ENCODE measurements around the gene SRI. TPM values are rescaled to one million over a fixed set of nuclear protein-coding genes. Genes with fewer than 3 reads are reported as not detected.

SRI gene
- total and polyA plus RNA-seq, 4 donors: 172 to 320 (median 231) TPM

DNA sequence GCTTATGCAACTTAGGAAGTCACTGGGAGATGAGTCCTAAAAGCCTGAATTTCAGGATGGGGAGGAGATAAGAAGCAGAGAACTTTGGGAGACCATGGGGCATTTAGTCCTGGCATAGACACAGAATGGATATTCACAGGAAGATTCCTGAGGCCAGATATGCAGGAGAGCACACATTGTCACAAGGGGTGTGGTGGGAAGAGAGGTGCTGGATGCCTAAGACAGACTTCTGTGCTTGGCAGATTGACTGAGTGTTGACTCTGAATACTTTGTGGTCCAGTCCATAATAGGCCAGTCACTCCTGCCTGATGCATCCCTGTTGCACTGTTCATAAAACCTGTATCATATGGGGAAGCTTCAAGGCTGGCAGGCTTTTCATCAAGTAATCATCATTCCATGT, 18.5 kb downstream of the SRI start:
- DNase-seq (ENCODE audit: low read depth in 4 of 6, low spot score in 6 of 6): no peak
- H3K4me3 ChIP-seq (ENCODE audit: low read depth, low read length): no peak overlapping the region
- H3K27ac ChIP-seq (ENCODE audit: low read depth, low read length): peak overlapping the region; percentile 43
- peaks cover 5% of the 10 kb centered on the region for H3K36me3 ChIP-seq (ENCODE audit: control insufficient read depth, insufficient read depth, low read length)
- H3K9me3 ChIP-seq (ENCODE audit: control insufficient read depth, insufficient read depth, low read length): no peaks in the 10 kb centered on the region
- no peaks in the 10 kb centered on the region for H3K4me1 ChIP-seq (ENCODE audit: control insufficient read depth, insufficient read depth, low read length)
- H3K27me3 ChIP-seq (ENCODE audit: control insufficient read depth, insufficient read depth, low read length): no peaks in the 10 kb centered on the region

DNA sequence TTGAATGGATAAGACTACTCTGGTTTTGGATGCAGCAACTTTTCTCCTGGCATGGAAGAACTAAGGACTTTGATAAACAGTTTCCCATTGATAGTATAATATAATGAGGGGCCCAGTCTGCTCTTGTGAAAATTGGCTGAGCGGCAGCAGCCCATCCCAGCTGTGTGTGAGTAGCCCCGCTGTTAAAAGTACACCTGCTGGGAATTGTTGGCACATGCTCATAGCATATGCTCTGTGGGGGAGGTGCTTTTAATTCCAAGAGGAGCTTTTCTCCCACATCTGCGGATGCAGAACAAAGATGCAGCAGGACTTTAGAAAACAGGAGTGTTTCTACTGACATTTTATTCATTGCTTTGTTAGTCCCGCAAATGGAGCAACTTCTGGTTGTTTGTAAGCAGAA, 19.0 kb downstream of the SRI start:
- H3K36me3 ChIP-seq (ENCODE audit: control insufficient read depth, insufficient read depth, low read length): peaks cover 5% of the 10 kb centered on the region
- H3K27me3 ChIP-seq (ENCODE audit: control insufficient read depth, insufficient read depth, low read length): no peaks in the 10 kb centered on the region
- WGBS (ENCODE audit: insufficient coverage): 0% methylated on average over 2 of the region's 4 CpGs
- no peaks in the 10 kb centered on the region for H3K9me3 ChIP-seq (ENCODE audit: control insufficient read depth, insufficient read depth, low read length)
- peak overlapping the region; percentile 43 for H3K27ac ChIP-seq (ENCODE audit: low read depth, low read length)
- DNase-seq (ENCODE audit: low read depth in 4 of 6, low spot score in 6 of 6): peak in 3 of 6 donors; percentile 43 to 91 (median 73)
- H3K4me1 ChIP-seq (ENCODE audit: control insufficient read depth, insufficient read depth, low read length): no peaks in the 10 kb centered on the region
- no peak overlapping the region for H3K4me3 ChIP-seq (ENCODE audit: low read depth, low read length)

DNA sequence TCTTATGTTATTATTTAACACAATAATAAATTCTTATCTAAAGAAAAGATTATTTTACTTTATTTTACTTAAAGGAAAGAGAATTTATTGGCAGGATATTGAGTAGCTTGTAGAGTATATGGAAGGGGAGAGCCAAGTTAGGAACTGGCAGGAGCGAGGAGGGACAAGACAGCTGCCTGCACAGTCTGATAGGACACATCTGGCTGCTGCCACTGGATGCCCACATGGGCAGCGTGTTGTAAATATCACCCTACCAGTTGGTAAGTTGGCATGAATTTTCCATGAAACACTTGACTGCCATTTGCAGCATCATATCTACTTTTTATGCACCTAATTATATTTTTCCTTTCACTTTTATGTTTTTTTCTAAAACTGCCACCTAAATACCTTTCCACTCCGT, 19.6 kb downstream of the SRI start:
- Histone ChIP-seq H3K27ac (ENCODE audit: low read depth, low read length) (no peak overlapping the region), H3K4me3 (ENCODE audit: low read depth, low read length) (no peak overlapping the region)
- WGBS (ENCODE audit: insufficient coverage): 60% methylated on average over 2 of the region's 3 CpGs

DNA sequence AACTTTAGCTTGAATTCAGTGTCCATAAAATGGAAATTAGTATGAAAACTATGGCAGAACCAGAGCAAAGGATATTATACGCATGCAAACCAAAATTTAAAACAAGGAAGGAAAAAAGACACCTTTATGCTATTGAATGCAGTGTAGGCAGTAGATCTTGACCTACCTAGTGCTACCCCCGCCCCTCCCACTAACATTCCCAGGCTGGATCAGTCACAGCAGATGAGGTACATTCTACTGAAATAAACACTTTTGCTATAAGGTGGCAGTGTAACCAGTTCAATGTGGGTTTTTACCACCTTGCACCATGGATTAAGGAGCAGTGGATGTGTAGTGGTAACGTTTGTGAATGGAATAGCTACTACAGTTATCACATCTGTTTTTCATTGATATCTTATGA, 27.9 kb downstream of the SRI start:
- Histone ChIP-seq H3K27ac (ENCODE audit: low read depth, low read length) (no peak overlapping the region), H3K9me3 (ENCODE audit: control insufficient read depth, insufficient read depth, low read length) (no peaks in the 10 kb centered on the region), H3K4me3 (ENCODE audit: low read depth, low read length) (no peak overlapping the region), H3K4me1 (ENCODE audit: control insufficient read depth, insufficient read depth, low read length) (no peaks in the 10 kb centered on the region), H3K27me3 (ENCODE audit: control insufficient read depth, insufficient read depth, low read length) (no peaks in the 10 kb centered on the region), H3K36me3 (ENCODE audit: control insufficient read depth, insufficient read depth, low read length) (peaks cover 3% of the 10 kb centered on the region)
- WGBS (ENCODE audit: insufficient coverage): no CpG with 5 or more reads among the region's 3 CpGs
- DNase-seq (ENCODE audit: low read depth in 4 of 6, low spot score in 6 of 6): no peak

More for the DNA sequence above, 19.6 kb downstream of the SRI start:
- H3K9me3 ChIP-seq (ENCODE audit: control insufficient read depth, insufficient read depth, low read length): no peaks in the 10 kb centered on the region
- peaks cover 5% of the 10 kb centered on the region for H3K36me3 ChIP-seq (ENCODE audit: control insufficient read depth, insufficient read depth, low read length)
- H3K4me1 ChIP-seq (ENCODE audit: control insufficient read depth, insufficient read depth, low read length): no peaks in the 10 kb centered on the region
- no peaks in the 10 kb centered on the region for H3K27me3 ChIP-seq (ENCODE audit: control insufficient read depth, insufficient read depth, low read length)
- DNase-seq (ENCODE audit: low read depth in 4 of 6, low spot score in 6 of 6): peak in 1 of 6 donors; percentile 58

DNA sequence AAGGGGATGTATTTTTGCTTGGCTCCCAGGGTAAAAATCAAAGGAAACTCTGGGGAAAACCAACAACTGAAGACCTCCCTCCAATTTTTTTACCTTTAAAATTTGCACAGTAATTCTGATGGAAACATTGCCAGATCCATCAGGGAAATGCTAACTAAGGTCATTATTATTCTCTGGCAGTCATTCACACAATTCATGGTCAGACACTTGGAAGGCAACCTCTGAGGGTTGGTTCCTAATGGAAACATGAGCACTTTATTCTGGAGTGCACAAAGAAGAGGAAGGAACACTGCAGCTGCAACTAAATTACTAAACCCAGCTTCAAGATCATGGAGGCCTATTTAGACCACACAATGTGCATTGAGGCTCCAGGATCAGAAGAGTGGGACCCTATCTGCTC, 34.2 kb downstream of the SRI start:
- H3K4me3 ChIP-seq (ENCODE audit: low read depth, low read length): no peak overlapping the region

DNA sequence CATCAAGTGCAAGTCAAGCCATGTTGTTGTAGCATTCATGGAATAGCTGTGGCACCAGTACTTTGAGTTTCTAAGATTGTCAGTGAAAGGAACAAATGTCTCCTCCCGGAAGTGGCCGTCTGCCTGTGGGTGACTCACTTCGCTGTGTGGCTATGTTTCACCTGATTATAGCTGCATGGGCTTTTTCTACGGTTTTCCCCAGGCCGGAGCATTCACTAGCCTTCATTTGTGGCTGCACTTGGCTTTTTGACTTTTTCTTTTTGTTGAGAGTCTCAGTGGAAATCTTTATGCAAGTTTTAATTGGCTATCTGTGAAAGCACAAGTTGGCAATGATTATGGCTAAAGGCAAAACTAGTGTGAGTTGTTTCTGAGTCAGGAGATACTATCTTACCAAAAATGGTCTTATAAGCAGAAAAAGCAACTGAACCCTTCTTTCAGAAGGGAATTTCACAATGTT, 35.0 kb downstream of the SRI start:
- no peak overlapping the region for H3K4me3 ChIP-seq (ENCODE audit: low read depth, low read length)
- peaks cover 3% of the 10 kb centered on the region for H3K36me3 ChIP-seq (ENCODE audit: control insufficient read depth, insufficient read depth, low read length)
- no peaks in the 10 kb centered on the region for H3K27me3 ChIP-seq (ENCODE audit: control insufficient read depth, insufficient read depth, low read length)
- peaks cover 4% of the 10 kb centered on the region for H3K4me1 ChIP-seq (ENCODE audit: control insufficient read depth, insufficient read depth, low read length)
- WGBS (ENCODE audit: insufficient coverage): 42% methylated on average over 5 of the region's 5 CpGs
- DNase-seq (ENCODE audit: low read depth in 4 of 6, low spot score in 6 of 6): peak in 1 of 6 donors; percentile 24
- no peaks in the 10 kb centered on the region for H3K9me3 ChIP-seq (ENCODE audit: control insufficient read depth, insufficient read depth, low read length)
- H3K27ac ChIP-seq (ENCODE audit: low read depth, low read length): peak overlapping the region; percentile 29

More for the DNA sequence above, 34.2 kb downstream of the SRI start:
- H3K9me3 ChIP-seq (ENCODE audit: control insufficient read depth, insufficient read depth, low read length): no peaks in the 10 kb centered on the region
- H3K4me1 ChIP-seq (ENCODE audit: control insufficient read depth, insufficient read depth, low read length): peaks cover 4% of the 10 kb centered on the region
- peaks cover 3% of the 10 kb centered on the region for H3K36me3 ChIP-seq (ENCODE audit: control insufficient read depth, insufficient read depth, low read length)
- DNase-seq (ENCODE audit: low read depth in 4 of 6, low spot score in 6 of 6): peak in 2 of 6 donors; percentile 19 to 65
- H3K27ac ChIP-seq (ENCODE audit: low read depth, low read length): peak overlapping the region; percentile 68
- H3K27me3 ChIP-seq (ENCODE audit: control insufficient read depth, insufficient read depth, low read length): no peaks in the 10 kb centered on the region

DNA sequence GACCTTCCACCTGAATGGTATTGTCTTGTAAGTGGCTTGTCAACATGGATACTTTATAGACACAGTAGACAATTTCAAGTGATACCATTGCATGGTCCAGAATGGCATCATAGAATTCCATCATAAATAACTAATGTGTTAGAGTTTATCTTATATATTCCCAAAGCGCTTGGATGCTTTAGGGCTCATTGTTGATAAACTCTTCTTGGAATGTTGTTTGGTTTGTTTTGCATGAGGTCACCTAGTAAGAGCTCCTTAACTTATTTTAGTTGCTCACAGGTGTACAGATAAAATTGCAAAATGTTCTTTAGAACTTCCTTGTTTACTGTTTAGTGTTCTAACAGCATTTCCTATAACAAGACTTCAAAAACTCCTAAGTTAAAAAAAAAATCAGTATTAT, 36.8 kb downstream of the SRI start:
- Histone ChIP-seq H3K4me1 (ENCODE audit: control insufficient read depth, insufficient read depth, low read length) (peaks cover 4% of the 10 kb centered on the region), H3K27ac (ENCODE audit: low read depth, low read length) (no peak overlapping the region), H3K9me3 (ENCODE audit: control insufficient read depth, insufficient read depth, low read length) (no peaks in the 10 kb centered on the region), H3K36me3 (ENCODE audit: control insufficient read depth, insufficient read depth, low read length) (no peaks in the 10 kb centered on the region), H3K4me3 (ENCODE audit: low read depth, low read length) (no peak overlapping the region), H3K27me3 (ENCODE audit: control insufficient read depth, insufficient read depth, low read length) (no peaks in the 10 kb centered on the region)
- no peak for DNase-seq (ENCODE audit: low read depth in 4 of 6, low spot score in 6 of 6)
- WGBS (ENCODE audit: insufficient coverage): no CpG with 5 or more reads among the region's 1 CpG

DNA sequence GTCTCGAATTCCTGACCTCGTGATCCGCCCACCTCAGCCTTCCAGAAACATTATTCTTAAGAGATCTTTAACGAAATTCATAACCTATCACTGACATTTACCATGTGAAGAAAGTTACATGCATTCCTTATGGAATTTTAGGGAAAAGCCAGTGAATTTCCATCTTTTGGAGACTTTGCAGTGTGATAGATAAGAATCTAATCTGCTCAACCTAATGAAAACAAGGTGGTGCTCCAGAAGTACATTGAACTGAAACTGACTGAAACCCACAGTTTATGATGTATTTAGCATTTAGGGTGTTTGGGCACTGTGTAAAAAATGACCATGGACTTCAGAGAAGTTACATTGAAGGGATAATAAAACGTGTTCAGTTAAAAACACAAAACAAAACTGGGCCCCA, 43.6 kb downstream of the SRI start:
- DNase-seq (ENCODE audit: low read depth in 4 of 6, low spot score in 6 of 6): no peak
- H3K36me3 ChIP-seq (ENCODE audit: control insufficient read depth, insufficient read depth, low read length): no peaks in the 10 kb centered on the region
- no peak overlapping the region for H3K27ac ChIP-seq (ENCODE audit: low read depth, low read length)
- H3K27me3 ChIP-seq (ENCODE audit: control insufficient read depth, insufficient read depth, low read length): no peaks in the 10 kb centered on the region
- no peak overlapping the region for H3K4me3 ChIP-seq (ENCODE audit: low read depth, low read length)
- H3K9me3 ChIP-seq (ENCODE audit: control insufficient read depth, insufficient read depth, low read length): no peaks in the 10 kb centered on the region
- WGBS (ENCODE audit: insufficient coverage): no CpG with 5 or more reads among the region's 5 CpGs
- H3K4me1 ChIP-seq (ENCODE audit: control insufficient read depth, insufficient read depth, low read length): no peaks in the 10 kb centered on the region

DNA sequence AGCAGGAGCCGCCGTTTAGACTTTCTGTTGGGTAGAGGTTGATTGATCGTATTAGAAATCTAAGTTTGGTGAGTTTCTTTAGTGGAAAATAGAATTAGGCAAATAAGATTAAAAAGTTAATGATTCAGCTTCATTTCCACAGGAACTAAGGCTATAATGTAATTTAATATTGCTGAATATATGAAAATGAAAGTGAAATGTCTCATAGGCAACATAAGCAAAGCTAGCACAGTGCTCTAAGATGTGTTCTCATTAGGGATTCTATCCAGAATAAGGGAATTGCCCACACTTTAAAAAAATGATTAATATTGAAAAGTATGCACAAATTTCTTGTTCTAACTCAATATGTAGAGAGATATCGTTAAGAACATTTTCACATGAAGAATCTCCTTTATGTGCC, 47.0 kb downstream of the SRI start:
- no CpG with 5 or more reads among the region's 4 CpGs for WGBS (ENCODE audit: insufficient coverage)
- Histone ChIP-seq H3K27me3 (ENCODE audit: control insufficient read depth, insufficient read depth, low read length) (no peaks in the 10 kb centered on the region), H3K27ac (ENCODE audit: low read depth, low read length) (no peak overlapping the region), H3K9me3 (ENCODE audit: control insufficient read depth, insufficient read depth, low read length) (no peaks in the 10 kb centered on the region), H3K4me1 (ENCODE audit: control insufficient read depth, insufficient read depth, low read length) (no peaks in the 10 kb centered on the region), H3K36me3 (ENCODE audit: control insufficient read depth, insufficient read depth, low read length) (no peaks in the 10 kb centered on the region), H3K4me3 (ENCODE audit: low read depth, low read length) (no peak overlapping the region)
- DNase-seq (ENCODE audit: low read depth in 4 of 6, low spot score in 6 of 6): no peak

DNA sequence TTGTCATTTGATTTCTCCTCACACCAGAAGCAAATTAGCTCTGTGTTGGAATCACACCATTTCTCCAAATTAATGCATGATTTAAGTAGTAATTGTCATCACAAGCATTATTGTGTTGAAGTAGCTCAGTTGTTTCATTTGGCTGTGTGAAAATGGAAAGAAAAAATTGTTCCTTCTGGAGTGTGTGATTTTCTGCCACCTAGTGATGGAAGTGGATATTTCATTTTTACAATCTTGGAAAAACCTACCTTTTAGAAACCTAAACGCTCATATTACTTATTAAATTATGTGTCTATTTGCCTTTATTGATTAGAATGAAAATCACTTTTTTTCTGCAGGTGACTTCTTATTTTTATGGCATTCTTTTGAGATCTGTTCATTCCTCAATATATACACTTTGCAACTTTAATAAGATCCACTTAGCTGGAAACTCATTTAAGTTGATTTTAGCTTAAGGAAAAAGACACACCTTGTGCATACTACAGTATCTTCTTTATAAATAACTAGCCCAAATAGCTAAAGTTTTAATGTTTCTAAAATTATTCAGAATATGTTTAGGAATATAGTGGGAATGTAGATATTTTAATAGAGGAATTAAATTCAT, 50.0 kb downstream of the SRI start:
- peak in 3 of 6 donors; percentile 35 to 80 (median 60) for DNase-seq (ENCODE audit: low read depth in 4 of 6, low spot score in 6 of 6)
- H3K27ac ChIP-seq (ENCODE audit: low read depth, low read length): no peak overlapping the region
- H3K4me1 ChIP-seq (ENCODE audit: control insufficient read depth, insufficient read depth, low read length): no peaks in the 10 kb centered on the region
- WGBS (ENCODE audit: insufficient coverage): no CpG with 5 or more reads among the region's 1 CpG
- H3K27me3 ChIP-seq (ENCODE audit: control insufficient read depth, insufficient read depth, low read length): no peaks in the 10 kb centered on the region
- H3K4me3 ChIP-seq (ENCODE audit: low read depth, low read length): no peak overlapping the region
- H3K36me3 ChIP-seq (ENCODE audit: control insufficient read depth, insufficient read depth, low read length): no peaks in the 10 kb centered on the region
- H3K9me3 ChIP-seq (ENCODE audit: control insufficient read depth, insufficient read depth, low read length): no peaks in the 10 kb centered on the region

All from spinal cord (tissue), 10 donors.